ENCODE results near the gene DIS3L2.

DNA sequence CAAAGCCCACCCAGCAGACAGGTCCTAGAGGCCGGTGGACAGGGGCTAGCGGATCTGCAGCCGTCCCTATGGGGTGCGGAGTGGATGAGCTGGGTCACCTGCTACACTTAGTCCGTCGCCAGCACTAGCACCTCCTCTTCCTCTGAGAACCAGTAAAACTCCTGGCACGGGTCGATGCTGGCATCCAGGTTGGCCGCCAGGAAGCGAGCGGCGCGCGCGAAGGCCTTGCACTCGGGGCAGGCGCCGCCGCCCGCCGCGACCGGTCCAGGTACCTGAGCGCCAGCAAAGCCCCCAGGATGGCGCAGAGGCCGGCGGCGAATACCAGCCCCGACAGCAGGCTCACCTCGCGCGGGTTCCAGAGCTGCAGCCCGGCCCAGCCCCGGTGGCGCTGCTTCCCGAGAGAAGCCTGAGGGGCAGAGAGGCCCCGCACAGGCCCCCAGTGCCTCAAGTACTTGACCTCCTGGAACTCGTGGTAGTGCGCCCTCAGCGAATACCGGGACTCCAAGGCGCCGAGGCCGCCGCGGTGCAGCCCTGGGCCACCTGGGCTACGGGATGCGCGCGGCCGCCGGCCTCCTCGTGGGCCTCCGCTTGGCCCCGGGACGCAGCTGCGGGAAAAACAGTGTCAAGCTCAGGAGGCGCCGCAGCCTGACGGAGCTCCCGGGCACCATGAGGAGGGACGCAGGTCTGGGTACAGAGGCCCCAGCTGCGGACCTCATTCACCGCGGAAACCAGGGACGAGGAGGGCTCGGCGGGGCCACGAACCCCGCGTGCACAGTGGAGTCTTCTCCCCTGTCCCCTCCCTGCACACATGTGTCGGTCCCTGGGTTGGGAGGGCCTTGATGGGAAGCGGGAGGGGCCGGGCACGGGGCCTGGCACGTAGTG, 389.5 kb downstream of the DIS3L2 start:
- TF ChIP-seq POLR2A (IDR thresholded peaks at IDR 0.05): no peak
- TF ChIP-seq, protein P1, sequence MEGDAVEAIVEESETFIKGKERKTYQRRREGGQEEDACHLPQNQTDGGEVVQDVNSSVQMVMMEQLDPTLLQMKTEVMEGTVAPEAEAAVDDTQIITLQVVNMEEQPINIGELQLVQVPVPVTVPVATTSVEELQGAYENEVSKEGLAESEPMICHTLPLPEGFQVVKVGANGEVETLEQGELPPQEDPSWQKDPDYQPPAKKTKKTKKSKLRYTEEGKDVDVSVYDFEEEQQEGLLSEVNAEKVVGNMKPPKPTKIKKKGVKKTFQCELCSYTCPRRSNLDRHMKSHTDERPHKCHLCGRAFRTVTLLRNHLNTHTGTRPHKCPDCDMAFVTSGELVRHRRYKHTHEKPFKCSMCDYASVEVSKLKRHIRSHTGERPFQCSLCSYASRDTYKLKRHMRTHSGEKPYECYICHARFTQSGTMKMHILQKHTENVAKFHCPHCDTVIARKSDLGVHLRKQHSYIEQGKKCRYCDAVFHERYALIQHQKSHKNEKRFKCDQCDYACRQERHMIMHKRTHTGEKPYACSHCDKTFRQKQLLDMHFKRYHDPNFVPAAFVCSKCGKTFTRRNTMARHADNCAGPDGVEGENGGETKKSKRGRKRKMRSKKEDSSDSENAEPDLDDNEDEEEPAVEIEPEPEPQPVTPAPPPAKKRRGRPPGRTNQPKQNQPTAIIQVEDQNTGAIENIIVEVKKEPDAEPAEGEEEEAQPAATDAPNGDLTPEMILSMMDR (IDR thresholded peaks at IDR 0.05 in 4 of 5, conservative IDR thresholded peaks at IDR 0.05 in 1 of 5): no peak

Measured in gastrocnemius medialis (tissue), 4 donors.